ENCODE measurements around the gene GCM1.

GCM1 gene

GRCh38 chr6:53103993-53104675 lies 44.5 kb downstream of the GCM1 start:
- DNase-seq, result peak in 1 of 2 donors; percentile 13

- no peak for DNase-seq
These were observed 47.6 kb downstream of the GCM1 start for GRCh38 chr6:53101006-53101405.

GRCh38 chr6:53100561-53100960 lies 48.1 kb downstream of the GCM1 start:
- DNase-seq, result no peak

GRCh38 chr6:53095716-53096115 lies 52.9 kb downstream of the GCM1 start:
- no peak for DNase-seq

- DNase-seq, result no peak
These were observed 53.4 kb downstream of the GCM1 start for GRCh38 chr6:53095270-53095669.

- no peak for DNase-seq
These were observed 58.1 kb downstream of the GCM1 start for GRCh38 chr6:53090576-53090975.

- no peak for DNase-seq
These were observed 58.7 kb downstream of the GCM1 start for GRCh38 chr6:53089948-53090347.

GRCh38 chr6:53086302-53086701 lies 62.3 kb downstream of the GCM1 start:
- no peak for DNase-seq

GRCh38 chr6:53080813-53081212 lies 67.8 kb downstream of the GCM1 start:
- no peak for DNase-seq
